ENCODE results near the gene ZNF57.
A peak's percentile ranks its signal among the peaks of the same experiment; 100 is the strongest.
"Not testable (repeated sequence)": the region's sequence is repeated elsewhere in the genome, so short reads cannot be mapped to it uniquely, and the experiment has no call there.

The ZNF57 gene

GRCh38 chr19:2902590-2903218 lies 2.0 kb downstream of the ZNF57 start:
- no peak for DNase-seq

- not testable (repeated sequence) for DNase-seq
Measured at GRCh38 chr19:2903326-2903725, 2.6 kb downstream of the ZNF57 start.

GRCh38 chr19:2905918-2906519 lies 5.3 kb downstream of the ZNF57 start:
- no peak for DNase-seq

GRCh38 chr19:2906631-2907195 lies 6.0 kb downstream of the ZNF57 start:
- DNase-seq = no peak

GRCh38 chr19:2912306-2912705 lies 11.6 kb downstream of the ZNF57 start:
- no peak for DNase-seq

- no peak for DNase-seq
Measured at GRCh38 chr19:2917275-2918184, 16.8 kb downstream of the ZNF57 start.

- no peak for DNase-seq
Measured at GRCh38 chr19:2922987-2923386, 22.3 kb downstream of the ZNF57 start.

GRCh38 chr19:2923510-2923909 lies 22.8 kb downstream of the ZNF57 start:
- no peak for DNase-seq

GRCh38 chr19:2926341-2927031 lies 25.8 kb downstream of the ZNF57 start:
- DNase-seq = no peak

GRCh38 chr19:2927032-2927430 lies 26.3 kb downstream of the ZNF57 start:
- no peak for DNase-seq

- no peak for DNase-seq
Measured at GRCh38 chr19:2933490-2933910, 32.8 kb downstream of the ZNF57 start.

- not testable (repeated sequence) for DNase-seq
Measured at GRCh38 chr19:2935863-2936262, 35.1 kb downstream of the ZNF57 start.

GRCh38 chr19:2942928-2943640 lies 42.4 kb downstream of the ZNF57 start:
- no peak for DNase-seq

GRCh38 chr19:2944403-2944774 lies 43.7 kb downstream of the ZNF57 start:
- DNase-seq = no peak

- peak; percentile 95 to 98 (median 96) for DNase-seq
Measured at GRCh38 chr19:2944775-2945574, 44.2 kb downstream of the ZNF57 start, which contains the start of gene ZNF77. TSS of gene ZNF77 (minus strand) at chr19:2944971. CDS start at chr19:2944840, 131 bp downstream.

- DNase-seq = no peak
Measured at GRCh38 chr19:2945575-2946184, 45.0 kb downstream of the ZNF57 start.

GRCh38 chr19:2949939-2950285 lies 49.2 kb downstream of the ZNF57 start:
- no peak for DNase-seq

GRCh38 chr19:2950286-2951124 lies 49.8 kb downstream of the ZNF57 start:
- DNase-seq = peak; percentile 97 to 100 (median 100)

GRCh38 chr19:2952953-2953481 lies 52.3 kb downstream of the ZNF57 start:
- no peak for DNase-seq

- no peak for DNase-seq
Measured at GRCh38 chr19:2957160-2957559, 56.4 kb downstream of the ZNF57 start.
